ENCODE results near the gene DVL1.
"Not testable (repeated sequence)": the region's sequence is repeated elsewhere in the genome, so short reads cannot be mapped to it uniquely, and the experiment has no call there.

The DVL1 gene

GRCh38 chr1:1324524-1325287 is 24.5 kb downstream of the DVL1 start, which contains the start of the genes CPTP and INTS11:
TSS of gene CPTP (plus strand) at chr1:1324802. CDS start at chr1:1326911, 2,109 bp downstream.
TSS of gene INTS11 (minus strand) at chr1:1324660. CDS start at chr1:1324608, 52 bp downstream.
- peak; percentile 95 for DNase-seq

GRCh38 chr1:1324084-1324523 is 25.1 kb downstream of the DVL1 start:
- no peak for DNase-seq

GRCh38 chr1:1322952-1323351 is 26.3 kb downstream of the DVL1 start:
- no peak for DNase-seq

- DNase-seq = no peak
Observed at GRCh38 chr1:1322418-1322817, 26.8 kb downstream of the DVL1 start.

GRCh38 chr1:1321477-1321876 is 27.7 kb downstream of the DVL1 start:
- DNase-seq = no peak

GRCh38 chr1:1320666-1321448 is 28.4 kb downstream of the DVL1 start:
- no peak for DNase-seq

- no peak for DNase-seq
Observed at GRCh38 chr1:1319646-1319941, 29.6 kb downstream of the DVL1 start.

- DNase-seq = no peak
Observed at GRCh38 chr1:1318777-1319645, 30.2 kb downstream of the DVL1 start.

- no peak for DNase-seq
Observed at GRCh38 chr1:1318131-1318652, 31.0 kb downstream of the DVL1 start.

- no peak for DNase-seq
Observed at GRCh38 chr1:1317420-1317819, 31.8 kb downstream of the DVL1 start.

- DNase-seq = not testable (repeated sequence)
Observed at GRCh38 chr1:1316199-1316598, 33.0 kb downstream of the DVL1 start.

- no peak for DNase-seq
Observed at GRCh38 chr1:1315435-1315954, 33.7 kb downstream of the DVL1 start.

- no peak for DNase-seq
Observed at GRCh38 chr1:1314678-1315335, 34.4 kb downstream of the DVL1 start.

GRCh38 chr1:1314237-1314586 is 35.0 kb downstream of the DVL1 start:
- DNase-seq = no peak

GRCh38 chr1:1313500-1314236 is 35.5 kb downstream of the DVL1 start:
- no peak for DNase-seq

GRCh38 chr1:1312450-1313314 is 36.5 kb downstream of the DVL1 start:
- no peak for DNase-seq

GRCh38 chr1:1311107-1312104 is 37.8 kb downstream of the DVL1 start:
- DNase-seq = no peak

- DNase-seq = no peak
Observed at GRCh38 chr1:1310476-1311053, 38.7 kb downstream of the DVL1 start.

- no peak for DNase-seq
Observed at GRCh38 chr1:1310109-1310385, 39.2 kb downstream of the DVL1 start.
